ENCODE data around the gene SOWAHB. TPM values are rescaled to one million over a fixed set of nuclear protein-coding genes. Genes with fewer than 3 reads are reported as not detected.
"Not testable (repeated sequence)": the region's sequence is repeated elsewhere in the genome, so short reads cannot be mapped to it uniquely, and the experiment has no call there.

SOWAHB gene
- total RNA-seq, 1 donor from 2014 or later: not detected

DNA sequence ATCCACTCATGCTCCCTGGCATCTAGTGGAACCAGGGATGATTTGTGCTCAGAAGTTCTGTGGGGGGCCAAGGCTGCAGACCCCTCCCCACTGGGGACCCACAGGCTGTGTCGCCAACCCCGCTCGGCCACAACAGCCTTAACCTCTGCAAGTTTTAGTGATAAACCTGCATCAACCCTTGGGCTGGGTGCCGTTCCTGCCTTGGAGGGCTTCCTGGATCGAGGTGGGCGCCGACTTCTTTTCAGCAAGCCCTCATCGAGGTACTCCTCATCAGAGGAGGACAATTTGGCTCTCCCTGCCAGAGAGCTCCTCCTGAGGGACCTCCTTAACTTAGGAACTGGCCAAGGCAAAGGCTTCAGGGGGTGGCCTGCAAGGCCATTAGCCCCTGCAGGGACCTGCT lies 1.9 kb downstream of the SOWAHB start:
- intact Hi-C loops (cut with micrococcal nuclease): no loop called here

DNA sequence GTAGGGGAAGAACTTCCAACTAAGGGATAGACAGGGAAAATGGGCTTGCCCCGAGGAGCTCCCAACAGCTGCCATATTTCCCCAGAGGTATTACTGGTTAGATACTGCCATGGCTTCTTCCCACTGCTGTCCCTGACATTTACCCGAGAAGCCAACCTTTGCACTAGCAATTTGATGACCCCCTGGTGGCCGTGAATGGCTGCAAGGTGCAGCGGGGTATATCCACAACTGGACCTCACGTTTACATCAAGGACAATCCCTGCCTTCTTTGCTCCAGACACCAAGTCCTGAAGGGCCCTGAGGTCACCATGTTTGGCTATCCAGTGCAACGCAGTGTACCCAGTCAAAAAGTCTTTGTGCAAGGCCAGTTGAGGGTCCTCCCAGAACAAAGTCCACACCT lies 2.3 kb downstream of the SOWAHB start:
- intact Hi-C loops (cut with micrococcal nuclease): no loop called here

DNA sequence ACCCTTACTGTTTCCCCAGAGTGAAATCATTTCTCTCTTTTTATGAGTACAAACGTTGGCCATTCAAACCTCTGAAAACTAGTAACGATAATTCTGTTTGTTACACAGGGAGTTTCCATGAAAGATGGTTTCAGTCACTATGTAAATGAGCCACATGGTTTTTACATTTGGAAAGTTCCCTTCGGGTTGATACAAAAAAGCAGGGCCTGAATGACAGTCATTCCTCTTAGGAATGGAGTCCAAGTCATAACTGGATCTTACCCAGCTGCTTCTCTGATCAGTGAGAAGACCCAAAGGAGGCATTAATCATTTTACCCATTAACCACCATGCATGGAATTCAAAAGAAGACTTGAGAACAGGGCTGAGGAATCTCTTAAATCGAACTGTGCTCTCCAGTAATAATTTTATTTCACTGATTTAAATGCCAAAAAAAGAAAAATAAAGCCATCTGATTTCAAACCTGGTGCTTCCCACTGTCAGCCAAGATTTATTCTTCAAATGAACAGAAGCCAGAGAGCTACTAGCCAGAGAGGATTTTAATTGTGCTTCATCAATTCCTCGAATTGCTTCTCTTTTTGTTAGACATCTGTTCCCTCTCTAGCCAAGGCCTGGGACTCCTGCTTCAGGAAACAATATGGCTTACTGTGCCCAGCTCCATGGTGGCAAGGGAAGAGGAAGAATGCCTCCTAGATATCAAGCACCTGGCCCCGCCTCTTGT lies 3.2 kb downstream of the SOWAHB start:
- intact Hi-C loops (cut with micrococcal nuclease): no loop called here

DNA sequence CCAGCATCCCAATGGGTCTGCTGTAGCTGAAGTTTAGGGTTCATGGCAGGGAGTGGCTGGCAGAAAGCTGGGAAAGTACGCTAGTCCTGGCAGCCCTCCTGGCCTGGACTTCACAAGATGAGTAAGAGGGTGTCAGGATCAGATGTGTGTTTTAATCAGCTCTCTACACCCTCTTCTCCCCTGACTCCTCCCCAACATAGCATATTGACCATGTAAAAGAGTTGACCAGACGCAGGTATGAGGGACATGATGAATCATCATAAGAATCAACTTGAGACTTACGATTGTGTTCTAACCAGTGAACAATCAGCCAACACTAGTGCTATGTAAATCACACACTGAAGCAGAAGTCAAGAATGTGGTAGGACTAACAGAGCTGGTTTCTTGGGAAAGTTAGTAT lies 5.3 kb downstream of the SOWAHB start:
- intact Hi-C loops (cut with micrococcal nuclease): no loop called here

DNA sequence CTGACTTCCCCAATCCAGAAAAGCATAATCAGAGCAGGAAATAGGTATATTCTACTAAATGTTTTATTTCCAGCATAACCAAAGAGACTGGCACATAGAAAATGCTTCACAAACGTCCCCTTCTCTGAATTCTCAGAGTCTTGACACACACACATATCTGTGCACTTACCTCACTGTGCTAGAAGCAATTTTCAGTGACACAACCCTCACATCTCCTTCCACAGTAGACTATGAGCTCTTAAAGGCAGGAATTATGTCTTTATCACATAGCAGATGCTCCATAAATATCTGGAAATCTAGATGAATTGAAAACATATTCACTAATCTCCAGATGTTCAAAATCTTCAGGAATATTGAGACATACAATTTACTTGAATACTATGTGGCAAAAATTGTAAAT lies 5.9 kb downstream of the SOWAHB start:
- intact Hi-C loops (cut with micrococcal nuclease): no loop called here

DNA sequence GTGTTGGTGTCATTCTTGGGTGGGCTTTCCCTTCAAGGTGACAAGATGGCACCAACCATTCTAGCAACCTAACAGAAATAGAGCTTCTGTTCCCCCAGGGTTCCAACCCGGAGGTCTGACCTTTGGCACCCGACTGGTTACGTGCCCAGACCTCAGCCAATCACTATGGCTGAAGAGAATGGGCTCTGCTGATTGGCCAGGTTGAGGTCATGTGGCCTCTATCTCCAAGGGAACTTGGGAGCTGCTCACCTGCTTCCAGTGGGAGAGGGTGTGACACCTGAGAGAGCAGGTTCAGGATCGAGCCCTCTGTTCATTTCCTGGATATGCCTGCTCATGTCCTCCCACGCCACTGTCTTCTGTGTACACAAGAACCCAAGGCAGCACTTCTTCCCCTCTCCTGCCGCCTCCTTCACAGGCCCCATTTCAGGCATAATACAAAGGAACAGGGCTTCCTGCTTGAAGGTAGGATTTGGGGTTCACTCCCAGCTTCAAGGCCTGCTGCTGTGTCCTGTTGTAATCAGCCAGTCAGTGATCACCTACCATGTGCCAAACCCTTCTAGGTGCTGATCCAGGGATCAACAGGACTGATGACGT lies 11.0 kb downstream of the SOWAHB start:
- intact Hi-C loops (cut with micrococcal nuclease): no loop called here

DNA sequence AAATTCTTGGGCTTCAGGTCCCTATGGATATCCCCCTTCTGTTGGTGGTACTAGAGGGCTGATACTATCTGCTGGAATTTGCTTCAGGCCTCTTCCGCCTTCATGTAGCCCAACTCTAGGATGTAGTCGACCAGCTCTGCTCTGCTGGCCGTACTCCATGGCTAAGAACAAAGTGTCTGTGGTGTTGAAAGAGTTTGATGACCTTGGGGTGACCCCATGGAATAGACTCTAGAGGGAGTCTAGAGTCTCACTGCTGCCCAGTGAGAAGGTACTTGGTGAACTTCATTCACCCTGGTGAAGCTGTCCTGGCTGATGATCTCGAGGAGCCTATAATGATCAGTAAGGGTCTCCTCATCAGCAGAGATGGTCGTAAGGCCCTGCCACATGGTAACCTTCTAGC lies 11.7 kb downstream of the SOWAHB start:
- intact Hi-C loops (cut with micrococcal nuclease): no loop called here

DNA sequence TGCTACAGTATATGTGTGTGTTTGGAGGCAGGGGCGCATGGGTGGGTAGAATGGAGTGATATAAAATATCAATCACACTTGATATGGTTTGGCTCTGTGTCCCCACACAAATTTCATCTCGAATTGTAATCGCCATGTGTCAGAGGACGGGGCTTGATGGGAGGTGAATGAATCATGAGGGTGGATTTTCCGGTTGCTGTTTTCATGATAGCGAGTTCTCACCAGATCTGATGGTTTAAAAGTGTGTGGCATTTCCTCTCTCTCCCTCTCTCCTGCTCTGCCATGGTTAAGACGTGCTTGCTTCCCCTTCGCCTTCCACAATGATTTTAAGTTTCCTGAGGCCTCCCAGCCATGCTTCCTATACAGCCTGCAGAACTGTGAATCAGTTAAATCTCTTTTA lies 14.8 kb downstream of the SOWAHB start:
- intact Hi-C loops (cut with micrococcal nuclease): no loop called here

DNA sequence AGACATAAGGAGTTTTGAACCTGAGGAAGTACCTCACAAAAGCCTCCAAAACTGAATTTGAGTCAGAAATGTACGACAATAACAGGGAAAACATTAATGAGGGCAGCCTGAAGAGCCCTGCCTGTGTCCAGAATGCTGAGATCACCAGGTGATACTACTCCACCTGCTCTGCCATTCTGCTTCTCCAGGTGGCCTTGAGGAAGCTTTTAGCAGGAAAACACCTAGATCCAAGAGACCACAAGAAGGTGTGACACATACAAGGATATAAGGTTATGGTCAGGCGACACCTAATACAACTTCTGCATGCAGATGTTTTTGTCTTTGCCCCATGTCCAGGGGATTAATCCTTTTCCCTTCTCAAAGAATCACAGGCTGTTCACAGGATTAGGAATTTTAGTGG lies 15.3 kb downstream of the SOWAHB start:
- intact Hi-C loops (cut with micrococcal nuclease): no loop called here

DNA sequence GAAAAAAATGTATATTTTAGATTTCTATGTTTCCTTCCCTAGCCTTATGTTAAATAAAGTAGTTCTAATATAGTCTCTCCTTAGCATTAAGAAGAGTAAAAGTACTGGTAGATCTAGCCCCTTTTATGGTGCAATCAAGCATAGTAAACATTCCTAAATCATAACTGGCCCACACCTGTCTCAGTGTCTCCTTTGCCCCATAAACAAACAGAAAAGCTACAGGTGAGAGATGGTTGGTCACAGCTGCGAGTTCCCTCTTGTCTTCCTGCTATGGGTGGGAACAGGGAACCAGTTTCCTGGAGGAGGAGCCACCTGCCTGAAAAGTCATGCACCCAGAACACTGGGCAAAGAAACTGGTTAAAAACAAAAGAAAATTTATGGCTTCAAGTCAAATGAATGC lies 16.6 kb downstream of the SOWAHB start:
- intact Hi-C loops (cut with micrococcal nuclease): no loop called here

DNA sequence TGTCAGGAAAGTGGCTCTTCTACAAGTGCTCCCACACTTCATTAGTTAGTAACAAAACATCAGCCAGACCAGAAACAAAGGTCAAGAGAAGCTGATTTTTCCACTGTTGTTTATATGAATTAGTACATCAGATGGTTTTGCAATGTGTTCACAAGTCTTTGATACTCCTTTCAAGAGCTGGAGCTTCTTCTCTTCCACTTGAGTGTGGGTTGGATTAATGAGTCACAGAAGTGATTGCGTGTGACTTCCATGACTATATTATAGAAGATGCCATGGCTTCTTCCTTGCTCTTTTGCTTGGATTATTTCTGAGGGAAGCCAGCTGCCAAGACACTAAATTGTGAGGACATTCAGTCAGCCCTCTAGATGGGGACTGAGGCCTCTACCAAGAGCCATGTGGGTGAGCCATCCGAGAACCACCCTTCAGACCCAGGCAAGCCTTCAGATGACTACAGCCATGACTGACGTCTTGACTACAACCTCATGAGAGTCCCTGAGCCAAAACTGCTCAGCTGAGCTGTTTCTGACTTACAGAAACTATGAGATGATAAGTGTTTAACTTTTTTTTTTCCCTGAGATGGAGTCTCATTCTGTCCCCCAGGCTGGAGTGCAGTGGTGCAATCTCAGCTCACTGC lies 18.1 kb downstream of the SOWAHB start:
- intact Hi-C loops (cut with micrococcal nuclease): no loop called here

DNA sequence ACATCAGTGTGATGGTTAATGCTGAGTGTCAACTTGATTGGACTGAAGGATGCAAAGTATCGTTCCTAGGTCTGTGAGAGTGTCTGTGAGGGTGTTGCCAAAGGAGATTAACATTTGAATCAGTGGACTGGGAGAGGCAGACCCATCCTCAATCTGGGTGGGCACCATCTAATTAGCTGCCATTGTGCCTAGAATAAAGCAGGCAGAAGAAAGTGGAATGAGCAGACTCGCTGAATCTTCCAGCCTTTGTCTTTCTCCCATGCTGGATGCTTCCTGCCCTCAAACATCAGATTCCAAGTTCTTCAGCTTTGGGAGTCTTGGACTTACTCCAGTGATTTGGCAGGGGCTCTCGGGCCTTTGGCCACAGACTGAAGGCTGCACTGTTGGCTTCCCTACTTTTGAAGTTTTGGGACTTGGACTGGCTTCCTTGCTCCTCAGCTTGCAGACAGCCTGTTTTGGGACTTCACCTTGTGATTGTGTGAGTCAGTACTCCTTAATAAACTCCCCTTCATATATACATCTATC lies 19.2 kb downstream of the SOWAHB start:
- intact Hi-C loops (cut with micrococcal nuclease): not testable (repeated sequence)

DNA sequence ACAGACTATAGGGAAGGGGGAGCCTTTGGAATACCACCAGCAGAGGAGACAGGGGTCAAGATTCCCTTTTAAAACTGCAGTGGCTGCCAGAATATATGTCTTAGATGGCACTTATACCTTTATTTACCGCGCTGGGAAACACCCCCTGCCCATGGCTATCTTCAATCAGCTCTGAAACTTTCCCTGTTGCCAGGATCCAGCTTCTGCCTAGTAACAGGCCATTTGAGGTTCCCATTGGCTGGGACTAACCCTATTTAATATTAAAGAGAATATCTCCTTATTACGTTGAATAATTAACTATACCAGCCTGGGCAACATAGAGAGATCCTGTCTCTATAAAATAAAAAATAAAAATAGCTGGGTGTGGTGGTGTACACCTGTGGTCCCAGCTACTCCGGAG lies 23.8 kb downstream of the SOWAHB start:
- intact Hi-C loops (cut with micrococcal nuclease): no loop called here

DNA sequence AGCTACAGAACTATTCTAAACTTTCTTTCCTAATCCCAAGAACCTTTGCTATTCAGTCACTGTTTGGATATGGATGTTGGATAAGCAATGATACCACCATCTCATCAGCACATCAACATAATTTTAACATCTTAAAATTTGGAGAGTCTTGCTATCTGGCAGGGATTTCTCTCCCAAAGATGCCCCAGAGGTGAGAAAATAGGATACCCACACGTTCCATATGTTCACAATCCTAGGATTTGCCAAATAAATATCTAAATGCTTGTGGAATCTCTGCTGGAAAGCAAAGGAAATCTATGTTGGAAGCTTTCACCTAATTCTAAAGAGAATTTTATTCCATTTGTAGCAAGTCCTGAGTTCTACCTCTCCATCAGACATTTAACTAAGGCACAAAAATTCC lies 24.4 kb downstream of the SOWAHB start:
- intact Hi-C loops (cut with micrococcal nuclease): no loop called here

DNA sequence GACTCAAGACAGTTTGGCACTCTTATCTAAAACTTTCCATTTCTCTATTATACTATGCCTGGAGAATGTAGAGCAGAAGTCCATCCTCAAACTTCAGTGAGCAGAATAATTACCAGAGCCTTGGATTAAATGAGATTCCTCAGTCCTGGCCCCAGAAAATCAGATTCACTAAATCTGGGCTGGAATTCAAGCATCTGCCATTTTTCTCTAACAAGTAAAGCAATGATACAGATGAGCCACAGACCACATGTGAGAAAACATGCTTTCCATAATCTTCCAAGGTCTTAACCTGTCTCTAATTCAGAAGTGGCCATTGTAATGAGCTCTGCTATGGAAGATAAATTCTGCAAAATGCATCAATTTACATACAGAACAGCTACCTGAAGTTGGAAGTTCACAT lies 25.4 kb downstream of the SOWAHB start:
- intact Hi-C loops (cut with micrococcal nuclease): no loop called here

DNA sequence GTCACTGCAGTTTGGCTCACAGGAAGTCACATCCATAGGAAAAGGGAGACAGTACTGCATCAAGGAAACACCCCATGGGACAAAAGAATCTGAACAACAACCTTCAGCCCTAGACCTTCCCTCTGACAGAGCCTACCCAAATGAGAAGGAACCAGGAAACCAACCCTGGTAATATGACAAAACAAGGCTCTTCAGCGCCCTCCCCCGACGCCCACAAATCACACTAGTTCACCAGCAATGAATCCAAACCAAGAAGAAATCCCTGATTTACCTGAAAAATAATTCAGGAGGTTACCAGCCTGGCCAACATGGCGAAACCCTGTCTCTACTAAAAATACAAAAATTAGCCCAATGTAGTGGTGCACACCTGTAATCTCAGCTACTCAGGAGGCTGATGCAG lies 29.2 kb downstream of the SOWAHB start:
- intact Hi-C loops (cut with micrococcal nuclease): not testable (repeated sequence)

DNA sequence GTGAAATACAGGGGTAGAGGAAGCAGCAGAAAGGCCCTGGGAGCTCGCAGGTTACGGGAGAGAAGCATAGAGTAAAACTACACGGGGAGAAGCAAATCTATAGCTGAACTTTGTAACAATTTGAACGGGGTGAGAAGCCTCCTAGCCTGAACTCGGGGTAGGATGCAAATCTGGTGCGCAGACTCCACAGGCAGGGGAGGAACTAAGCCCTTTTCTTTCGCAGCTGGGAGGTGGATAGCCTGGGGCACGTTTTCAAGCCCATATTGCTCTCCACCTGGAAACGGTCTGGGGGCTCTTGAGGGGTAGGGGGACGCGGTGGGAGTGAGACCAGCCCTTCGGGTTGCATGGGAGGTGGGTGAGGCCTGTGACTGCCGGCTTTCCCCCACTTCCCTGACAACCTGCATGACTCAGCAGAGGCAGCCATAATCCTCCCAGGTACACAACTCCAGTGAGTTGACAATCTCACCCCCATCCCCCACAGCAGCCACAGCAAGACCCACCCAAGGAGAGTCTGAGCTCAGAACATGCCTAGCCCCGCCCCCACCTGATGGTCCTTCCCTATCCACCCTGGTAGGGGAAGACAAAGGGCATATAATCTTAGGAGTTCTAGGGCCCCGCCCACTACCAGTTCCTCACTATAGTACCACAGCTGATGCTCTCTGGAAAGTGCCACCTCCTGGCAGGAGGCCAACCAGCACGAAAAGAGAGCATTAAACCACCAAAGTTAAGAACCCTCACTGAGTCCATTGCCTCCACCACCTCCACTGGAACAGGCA lies 29.9 kb downstream of the SOWAHB start:
- intact Hi-C loops (cut with micrococcal nuclease): no loop called here

DNA sequence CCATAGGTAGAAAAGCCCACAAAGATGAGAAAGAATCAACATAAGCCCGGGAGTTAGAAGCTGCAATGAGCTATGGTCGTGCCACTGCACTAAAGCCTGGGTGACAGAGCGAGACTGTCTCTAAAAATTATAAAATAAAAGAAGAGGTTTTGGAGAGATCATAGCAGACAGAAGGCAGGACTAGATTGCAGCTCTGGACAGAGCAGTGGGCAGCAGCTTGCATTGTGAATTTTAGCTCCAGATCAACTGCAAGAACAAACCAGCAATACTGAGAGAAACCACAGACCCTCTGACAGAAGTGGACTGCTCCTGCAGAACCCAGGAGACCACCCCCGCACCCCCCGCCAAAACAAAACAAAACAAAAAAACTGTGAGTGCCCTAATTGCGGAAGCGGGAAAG lies 30.6 kb downstream of the SOWAHB start:
- intact Hi-C loops (cut with micrococcal nuclease): no loop called here

DNA sequence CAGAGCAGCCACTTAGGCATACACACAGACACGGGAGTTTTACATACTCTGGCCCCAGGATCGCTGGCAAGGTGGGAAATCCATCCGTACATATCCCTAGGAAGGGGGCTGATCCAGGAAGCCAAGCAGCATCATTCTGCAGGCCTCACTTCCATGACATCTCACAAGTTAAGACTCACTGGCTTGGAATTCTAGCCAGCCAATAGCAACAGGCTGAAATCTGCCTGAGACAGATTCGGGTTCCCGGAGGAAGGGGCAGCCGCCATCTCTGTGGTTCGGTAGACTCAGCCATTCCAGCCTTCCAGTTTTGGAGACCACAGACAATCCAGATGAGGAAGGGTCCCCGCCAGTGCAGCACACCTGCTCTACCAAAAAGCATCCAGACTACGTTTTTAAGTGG lies 31.3 kb downstream of the SOWAHB start:
- intact Hi-C loops (cut with micrococcal nuclease): no loop called here

DNA sequence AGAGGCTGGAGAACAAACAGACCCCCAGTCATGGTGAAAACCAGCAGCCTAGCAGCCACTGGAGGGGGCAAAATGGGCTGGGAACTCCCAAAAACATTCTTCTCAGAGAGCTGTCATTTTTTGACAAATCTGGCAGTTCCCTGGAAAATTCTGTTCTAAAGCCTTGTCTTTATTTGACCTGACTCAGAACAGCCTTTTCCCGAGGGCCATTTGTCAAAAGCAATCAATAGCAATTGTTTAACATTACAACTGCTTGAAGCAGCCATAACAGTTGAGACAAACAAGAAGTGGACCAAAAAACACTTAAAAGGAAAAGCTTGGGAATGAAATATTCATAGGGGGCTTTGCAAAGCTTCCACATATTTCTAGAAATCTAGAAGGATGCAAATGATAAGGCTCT lies 39.6 kb downstream of the SOWAHB start:
- intact Hi-C loops (cut with micrococcal nuclease): no loop called here

DNA sequence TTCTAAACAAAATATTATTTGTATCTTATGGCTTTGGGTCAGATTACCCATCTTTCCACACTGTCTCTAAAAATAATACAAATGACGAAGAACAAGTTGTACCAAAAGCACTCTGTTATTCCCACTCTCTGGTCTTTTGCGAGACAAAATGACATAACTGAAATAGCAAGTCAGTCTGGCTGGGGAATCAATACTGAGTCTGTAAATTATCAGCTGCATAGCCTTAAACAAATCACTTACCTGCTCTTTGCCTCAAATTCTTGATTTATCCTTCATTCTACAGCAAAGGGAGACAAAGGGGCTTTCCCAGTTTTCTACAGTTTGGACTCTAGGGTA lies 40.9 kb downstream of the SOWAHB start:
- intact Hi-C loops (cut with micrococcal nuclease): no loop called here
